ENCODE measurements around the gene HOXC13.

The HOXC13 gene

DNA sequence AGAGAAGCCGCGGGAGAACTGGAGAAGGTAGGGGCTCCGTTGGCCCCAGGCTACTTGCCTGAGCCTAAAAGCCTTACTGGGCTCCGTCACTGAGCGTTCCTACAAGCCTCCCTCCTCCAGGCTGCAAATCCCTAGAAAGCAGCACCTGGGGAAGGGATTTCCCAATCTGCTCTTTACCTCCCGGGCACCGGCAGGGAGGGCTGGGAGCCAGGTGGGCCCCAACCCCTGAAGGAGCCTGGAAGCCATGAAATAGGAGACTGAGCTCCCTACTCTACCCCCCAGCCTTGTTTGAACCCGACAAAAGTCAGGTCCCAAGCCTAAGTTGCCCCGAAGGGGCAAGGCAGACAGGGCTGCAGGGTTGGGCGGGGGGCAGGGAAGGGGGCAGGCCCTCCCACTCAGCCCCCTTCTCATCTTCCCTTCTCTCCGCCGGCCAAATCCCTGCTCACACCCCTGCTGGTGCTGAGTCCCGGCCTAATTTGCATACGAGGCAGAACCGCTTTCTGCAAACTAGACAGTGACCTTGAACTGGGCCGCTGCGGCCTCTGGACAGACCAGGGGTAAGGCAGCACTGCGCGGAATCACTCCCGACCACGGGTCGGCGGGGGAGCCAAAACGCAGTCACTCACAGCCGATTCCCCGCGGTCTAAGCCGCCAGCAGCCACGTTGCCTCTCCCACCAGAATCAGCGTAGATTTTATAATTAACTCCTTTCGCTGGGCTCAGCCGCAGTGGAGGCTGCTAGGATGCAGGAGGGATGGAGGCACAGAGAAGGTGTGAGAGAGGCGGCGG is 12.4 kb downstream of the HOXC13 start:
- no peak overlapping the region for H3K4me3 ChIP-seq (replicated peaks; ENCODE audit: low read depth, low read length)
- TF ChIP-seq, protein P1, sequence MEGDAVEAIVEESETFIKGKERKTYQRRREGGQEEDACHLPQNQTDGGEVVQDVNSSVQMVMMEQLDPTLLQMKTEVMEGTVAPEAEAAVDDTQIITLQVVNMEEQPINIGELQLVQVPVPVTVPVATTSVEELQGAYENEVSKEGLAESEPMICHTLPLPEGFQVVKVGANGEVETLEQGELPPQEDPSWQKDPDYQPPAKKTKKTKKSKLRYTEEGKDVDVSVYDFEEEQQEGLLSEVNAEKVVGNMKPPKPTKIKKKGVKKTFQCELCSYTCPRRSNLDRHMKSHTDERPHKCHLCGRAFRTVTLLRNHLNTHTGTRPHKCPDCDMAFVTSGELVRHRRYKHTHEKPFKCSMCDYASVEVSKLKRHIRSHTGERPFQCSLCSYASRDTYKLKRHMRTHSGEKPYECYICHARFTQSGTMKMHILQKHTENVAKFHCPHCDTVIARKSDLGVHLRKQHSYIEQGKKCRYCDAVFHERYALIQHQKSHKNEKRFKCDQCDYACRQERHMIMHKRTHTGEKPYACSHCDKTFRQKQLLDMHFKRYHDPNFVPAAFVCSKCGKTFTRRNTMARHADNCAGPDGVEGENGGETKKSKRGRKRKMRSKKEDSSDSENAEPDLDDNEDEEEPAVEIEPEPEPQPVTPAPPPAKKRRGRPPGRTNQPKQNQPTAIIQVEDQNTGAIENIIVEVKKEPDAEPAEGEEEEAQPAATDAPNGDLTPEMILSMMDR (IDR thresholded peaks at IDR 0.05; ENCODE audit: low read depth, low read length, missing control alignments) = no peak
- DNase-seq (ENCODE audit: extremely low read depth, low read depth) = no peak

DNA sequence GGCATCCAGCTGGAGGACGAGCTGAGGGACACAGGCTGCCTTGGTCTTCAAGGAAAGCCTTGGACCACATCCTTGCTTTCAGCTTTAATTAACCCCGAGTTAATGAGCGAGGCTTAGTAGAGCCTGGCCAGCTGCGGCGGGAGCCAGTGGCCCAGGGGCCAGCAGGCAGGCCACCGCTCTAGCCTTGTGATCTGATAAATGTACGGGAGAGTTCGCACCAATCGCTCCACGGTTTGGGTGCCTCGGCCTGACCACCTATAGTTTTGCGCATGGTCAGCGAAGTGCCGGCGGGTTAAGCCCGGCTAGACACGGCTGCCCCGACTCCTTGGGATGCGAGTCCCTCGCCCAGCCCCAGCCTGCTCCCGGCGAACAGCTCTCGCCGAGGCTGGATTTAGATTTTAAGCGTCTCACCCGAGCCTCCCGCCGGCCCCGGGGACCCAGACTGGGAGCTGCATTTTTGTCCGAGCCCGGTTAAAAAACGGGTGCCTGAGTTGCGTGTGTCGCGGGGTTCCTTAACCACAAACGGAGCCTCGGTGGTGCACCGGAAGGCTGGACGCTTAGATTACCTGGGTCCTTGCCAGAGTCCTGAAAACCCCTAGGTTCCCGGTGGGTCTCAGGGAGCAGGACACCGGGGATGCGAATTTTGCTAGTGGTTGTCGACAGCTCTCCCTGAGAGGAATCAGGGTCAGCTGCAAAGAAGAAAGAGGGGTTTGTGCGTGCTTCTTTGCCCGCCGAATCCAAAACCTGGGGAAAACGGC is 13.1 kb downstream of the HOXC13 start:
- H3K4me3 ChIP-seq (replicated peaks; ENCODE audit: low read depth, low read length) = no peak overlapping the region
- no peak for DNase-seq (ENCODE audit: extremely low read depth, low read depth)
- TF ChIP-seq, protein P1 (IDR thresholded peaks at IDR 0.05; ENCODE audit: low read depth, low read length, missing control alignments) = no peak

DNA sequence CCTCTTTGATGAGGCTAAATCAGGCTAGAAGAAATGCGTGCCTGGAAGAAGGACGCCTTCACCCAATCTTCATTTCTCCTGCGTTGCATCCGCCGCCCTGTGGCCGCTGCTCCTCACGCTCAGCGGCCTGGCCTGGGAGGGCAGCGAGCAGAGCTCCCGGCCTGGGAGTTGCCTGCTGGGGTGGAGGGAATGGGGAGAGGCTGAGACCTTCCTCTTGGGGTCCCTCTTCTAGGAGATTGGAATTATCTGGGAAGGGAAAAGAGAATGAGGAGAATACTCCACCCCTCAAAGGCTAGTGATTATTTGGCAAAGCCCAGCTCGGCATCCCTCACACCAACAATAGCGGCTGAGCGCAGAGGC is 13.7 kb downstream of the HOXC13 start:
- no peak overlapping the region for H3K4me3 ChIP-seq (replicated peaks; ENCODE audit: low read depth, low read length)
- TF ChIP-seq, protein P1 (IDR thresholded peaks at IDR 0.05; ENCODE audit: low read depth, low read length, missing control alignments) = no peak
- DNase-seq (ENCODE audit: extremely low read depth, low read depth) = no peak

DNA sequence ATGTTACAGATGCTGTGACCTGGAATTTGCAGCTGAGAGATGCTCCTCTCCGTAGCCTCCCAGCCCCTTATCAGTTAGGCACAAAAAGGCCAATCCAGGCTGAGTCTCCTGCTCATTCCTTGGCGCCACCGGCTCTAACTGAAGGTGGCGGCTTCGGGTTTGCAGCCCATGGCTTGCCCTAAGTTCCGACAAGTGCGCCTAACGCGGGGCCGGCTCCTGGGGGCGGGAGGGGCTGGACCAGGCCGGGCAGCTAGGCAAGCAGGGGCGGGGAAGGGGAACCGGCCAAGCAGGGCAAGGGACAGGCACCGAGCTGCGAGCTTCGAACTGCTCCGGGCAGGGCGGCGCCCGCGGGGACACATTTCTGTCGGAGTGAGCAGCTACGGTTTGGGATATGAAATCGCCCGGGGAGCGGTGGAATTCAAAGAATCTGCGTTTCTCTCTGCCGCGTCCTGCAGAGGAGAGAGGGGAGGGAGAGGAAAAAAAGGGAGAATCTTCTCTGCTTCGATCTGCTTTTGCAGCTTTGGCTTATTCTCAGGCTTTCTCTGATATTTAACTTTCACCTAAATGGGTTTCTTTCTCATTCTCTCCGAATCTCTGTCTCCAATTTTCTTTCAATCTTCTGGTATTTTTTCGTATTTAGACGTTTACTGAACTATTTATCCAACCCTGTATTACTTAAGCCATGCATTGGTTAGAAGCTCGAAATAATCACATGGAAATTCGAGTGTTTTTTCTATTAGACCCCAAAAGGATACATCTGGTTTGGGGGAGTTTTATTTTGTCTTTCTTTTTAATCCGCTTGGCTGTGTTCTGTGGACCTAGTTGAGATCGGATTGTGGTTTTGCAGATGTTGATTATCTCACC is 14.5 kb downstream of the HOXC13 start:
- H3K4me3 ChIP-seq (replicated peaks; ENCODE audit: low read depth, low read length) = no peak overlapping the region
- no peak for DNase-seq (ENCODE audit: extremely low read depth, low read depth)
- TF ChIP-seq, protein P1 (IDR thresholded peaks at IDR 0.05; ENCODE audit: low read depth, low read length, missing control alignments) = no peak

DNA sequence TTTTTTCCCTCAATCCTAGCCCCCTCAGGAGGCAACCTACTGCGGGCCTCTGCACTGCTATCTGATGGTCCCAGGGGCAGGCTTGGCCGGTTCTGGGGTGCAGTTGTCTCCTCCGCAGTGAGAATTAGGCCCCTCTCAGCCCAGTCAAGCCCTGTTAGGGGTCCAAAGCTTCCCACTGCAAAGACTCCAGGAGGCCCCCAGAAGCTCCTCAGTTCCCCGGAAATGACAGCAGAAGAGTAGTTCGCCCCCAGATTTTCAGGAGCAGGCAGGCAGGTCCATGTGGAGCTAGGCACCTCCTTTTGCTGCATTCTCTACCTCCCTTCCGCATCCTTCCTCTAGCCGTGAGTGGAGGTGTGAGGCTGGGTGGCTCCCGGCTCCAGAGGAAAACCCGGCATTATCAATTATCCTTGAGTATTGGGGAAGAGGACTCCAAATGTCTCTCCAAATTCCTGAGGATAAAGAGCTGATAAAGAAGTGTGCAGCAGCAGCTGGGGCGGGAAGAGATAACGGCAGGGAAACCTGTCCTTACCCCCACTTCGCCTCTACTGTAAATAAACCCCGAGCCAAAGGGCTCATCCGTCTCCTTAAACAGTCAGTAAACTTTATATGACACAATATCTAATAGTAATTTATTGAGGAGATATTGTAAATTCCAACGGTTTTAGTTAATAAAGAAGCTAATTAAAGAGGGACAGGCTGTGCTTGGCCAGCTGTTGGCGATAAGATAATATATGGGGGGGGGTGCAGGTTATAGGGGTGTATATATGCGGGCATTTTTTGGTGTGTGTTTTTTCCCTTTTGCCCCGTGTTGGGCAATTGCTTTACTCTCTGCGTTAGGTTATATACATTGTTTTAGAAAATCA is 15.4 kb downstream of the HOXC13 start:
- H3K4me3 ChIP-seq (replicated peaks; ENCODE audit: low read depth, low read length) = no peak overlapping the region
- no peak for DNase-seq (ENCODE audit: extremely low read depth, low read depth)

More for the DNA sequence above, 15.4 kb downstream of the HOXC13 start:
- TF ChIP-seq, protein P1 (IDR thresholded peaks at IDR 0.05; ENCODE audit: low read depth, low read length, missing control alignments) = no peak
